Omental fat pad (tissue), 4 donors: ENCODE results near the gene STX4. TPM values are rescaled to one million over a fixed set of nuclear protein-coding genes. Genes with fewer than 3 reads are reported as not detected.
"Not testable (repeated sequence)": the region's sequence is repeated elsewhere in the genome, so short reads cannot be mapped to it uniquely, and the experiment has no call there.

Experiments
- ATAC-seq: fragments of 150-250 bp; one replicate; pipeline ENCODE4 v1.9.1; 2016; ENCODE audit warnings: mild to moderate bottlenecking, moderate library complexity; ENCODE audit not compliant: low FRiP score
- DNase-seq: peaks from one replicate; pipeline ENCODE4 v3.0.0-alpha.2; 2019; ENCODE audit warnings: low spot score
- CTCF ChIP-seq, 3 donors: fragments of 450-650 bp; IDR thresholded peaks; one replicate each; pipeline ENCODE4 v1.5.1; 2016 to 2017; ENCODE audit warnings: antibody characterized with exemption in 3 of 3, mild to moderate bottlenecking in 3 of 3, moderate library complexity in 2 of 3
- total RNA-seq, 4 donors: library from RNA; depleted of rRNA; stranded (reverse); fragments of >200 nt; gene quantifications; one replicate each; pipeline ENCODE4 v1.1.0, GENCODE V29; 2016

STX4 gene
- total RNA-seq, 4 donors from 2014 or later: 40.9 to 93.7 (median 66.8) TPM

- no peak for ATAC-seq
- DNase-seq: no peak
- TF ChIP-seq CTCF (IDR thresholded peaks at IDR 0.05): no peak
These were observed 23.3 kb upstream of the STX4 start for GRCh38 chr16:31009894-31010584.

- TF ChIP-seq CTCF (IDR thresholded peaks at IDR 0.05): no peak
- ATAC-seq (no peak), DNase-seq (no peak)
These were observed 22.6 kb upstream of the STX4 start, which contains the start of gene STX1B for GRCh38 chr16:31010585-31011325. TSS of gene STX1B (minus strand) at chr16:31010638. CDS start at chr16:31010396, 242 bp downstream.

GRCh38 chr16:31011815-31012214, 21.5 kb upstream of the STX4 start:
- not testable (repeated sequence) for DNase-seq, ATAC-seq

GRCh38 chr16:31013292-31013691, 20.1 kb upstream of the STX4 start:
- not testable (repeated sequence) for ATAC-seq

GRCh38 chr16:31016018-31016417, 17.3 kb upstream of the STX4 start:
- ATAC-seq: no peak
- TF ChIP-seq CTCF (IDR thresholded peaks at IDR 0.05): no peak

More at GRCh38 chr16:31013292-31013691, 20.1 kb upstream of the STX4 start:
- DNase-seq: not testable (repeated sequence)

GRCh38 chr16:31017756-31018155, 15.6 kb upstream of the STX4 start:
- not testable (repeated sequence) for ATAC-seq, DNase-seq

More at GRCh38 chr16:31016018-31016417, 17.3 kb upstream of the STX4 start:
- DNase-seq: no peak

GRCh38 chr16:31020536-31020935, 12.8 kb upstream of the STX4 start:
- TF ChIP-seq CTCF (IDR thresholded peaks at IDR 0.05): no peak
- ATAC-seq: no peak
- no peak for DNase-seq

GRCh38 chr16:31022544-31023251, 10.7 kb upstream of the STX4 start:
- ATAC-seq (no peak), DNase-seq (no peak)
- no peak for TF ChIP-seq CTCF (IDR thresholded peaks at IDR 0.05)
